ENCODE results near the gene SHISA7. TPM values are rescaled to one million over a fixed set of nuclear protein-coding genes. Genes with fewer than 3 reads are reported as not detected.
"Not testable (repeated sequence)": the region's sequence is repeated elsewhere in the genome, so short reads cannot be mapped to it uniquely, and the experiment has no call there.

Gene SHISA7
- total and polyA plus RNA-seq, 4 donors: 4.0 to 35.6 (median 17.1) TPM

- no peaks in the 10 kb centered on the region for H3K9me3 ChIP-seq (ENCODE audit: control insufficient read depth, insufficient read depth, low read length)
- H3K4me1 ChIP-seq (ENCODE audit: control insufficient read depth, insufficient read depth, low read length): peaks cover 38% of the 10 kb centered on the region
- H3K27me3 ChIP-seq (ENCODE audit: control insufficient read depth, insufficient read depth, low read length): no peaks in the 10 kb centered on the region
- H3K27ac ChIP-seq (ENCODE audit: low read depth, low read length): peak overlapping the region; percentile 78
- peak in 1 of 6 donors; percentile 53 for DNase-seq (ENCODE audit: low read depth in 4 of 6, low spot score in 6 of 6)
- WGBS (ENCODE audit: insufficient coverage): 0% methylated on average over 23 of the region's 35 CpGs
- H3K36me3 ChIP-seq (ENCODE audit: control insufficient read depth, insufficient read depth, low read length): peaks cover 37% of the 10 kb centered on the region
- peak overlapping the region; percentile 59 for H3K4me3 ChIP-seq (ENCODE audit: low read depth, low read length)
Observed at GRCh38 chr19:55406826-55407549, 36.1 kb downstream of the SHISA7 start.

- Histone ChIP-seq H3K9me3 (ENCODE audit: control insufficient read depth, insufficient read depth, low read length) (no peaks in the 10 kb centered on the region), H3K27me3 (ENCODE audit: control insufficient read depth, insufficient read depth, low read length) (no peaks in the 10 kb centered on the region), H3K27ac (ENCODE audit: low read depth, low read length) (no peak overlapping the region), H3K4me1 (ENCODE audit: control insufficient read depth, insufficient read depth, low read length) (peaks cover 38% of the 10 kb centered on the region), H3K36me3 (ENCODE audit: control insufficient read depth, insufficient read depth, low read length) (peaks cover 44% of the 10 kb centered on the region), H3K4me3 (ENCODE audit: low read depth, low read length) (peak overlapping the region; percentile 59)
- WGBS (ENCODE audit: insufficient coverage): 74% methylated on average over 8 of the region's 14 CpGs
- DNase-seq (ENCODE audit: low read depth in 4 of 6, low spot score in 6 of 6): no peak
Observed at GRCh38 chr19:55406091-55406825, 36.8 kb downstream of the SHISA7 start.

- no peaks in the 10 kb centered on the region for H3K27me3 ChIP-seq (ENCODE audit: control insufficient read depth, insufficient read depth, low read length)
- H3K4me3 ChIP-seq (ENCODE audit: low read depth, low read length): no peak overlapping the region
- H3K9me3 ChIP-seq (ENCODE audit: control insufficient read depth, insufficient read depth, low read length): no peaks in the 10 kb centered on the region
- DNase-seq (ENCODE audit: low read depth in 4 of 6, low spot score in 6 of 6): no peak
- WGBS (ENCODE audit: insufficient coverage): 79% methylated on average over 4 of the region's 5 CpGs
- H3K36me3 ChIP-seq (ENCODE audit: control insufficient read depth, insufficient read depth, low read length): peaks cover 50% of the 10 kb centered on the region
- no peak overlapping the region for H3K27ac ChIP-seq (ENCODE audit: low read depth, low read length)
- peaks cover 38% of the 10 kb centered on the region for H3K4me1 ChIP-seq (ENCODE audit: control insufficient read depth, insufficient read depth, low read length)
Observed at GRCh38 chr19:55405638-55406037, 37.5 kb downstream of the SHISA7 start.

- whole genome bisulfite sequencing (ENCODE audit: insufficient coverage): no CpG with 5 or more reads among the region's 2 CpGs
- H3K9me3 ChIP-seq (ENCODE audit: control insufficient read depth, insufficient read depth, low read length): no peaks in the 10 kb centered on the region
- H3K4me1 ChIP-seq (ENCODE audit: control insufficient read depth, insufficient read depth, low read length): peaks cover 29% of the 10 kb centered on the region
- H3K27ac ChIP-seq (ENCODE audit: low read depth, low read length): no peak overlapping the region
- H3K27me3 ChIP-seq (ENCODE audit: control insufficient read depth, insufficient read depth, low read length): no peaks in the 10 kb centered on the region
- DNase-seq (ENCODE audit: low read depth in 4 of 6, low spot score in 6 of 6): no peak
- H3K4me3 ChIP-seq (ENCODE audit: low read depth, low read length): no peak overlapping the region
- H3K36me3 ChIP-seq (ENCODE audit: control insufficient read depth, insufficient read depth, low read length): peaks cover 54% of the 10 kb centered on the region
Observed at GRCh38 chr19:55402509-55402908, 40.6 kb downstream of the SHISA7 start.

- not testable (repeated sequence) for H3K27ac ChIP-seq (ENCODE audit: low read depth, low read length); H3K4me3 ChIP-seq (ENCODE audit: low read depth, low read length); DNase-seq (ENCODE audit: low read depth in 4 of 6, low spot score in 6 of 6); H3K27me3 ChIP-seq (ENCODE audit: control insufficient read depth, insufficient read depth, low read length); H3K9me3 ChIP-seq (ENCODE audit: control insufficient read depth, insufficient read depth, low read length)
- H3K36me3 ChIP-seq (ENCODE audit: control insufficient read depth, insufficient read depth, low read length): peaks cover 54% of the 10 kb centered on the region
- H3K4me1 ChIP-seq (ENCODE audit: control insufficient read depth, insufficient read depth, low read length): peaks cover 21% of the 10 kb centered on the region
- WGBS (ENCODE audit: insufficient coverage): 93% methylated on average over 9 of the region's 28 CpGs
Observed at GRCh38 chr19:55401390-55401789, 41.7 kb downstream of the SHISA7 start.

GRCh38 chr19:55400281-55401087, 42.6 kb downstream of the SHISA7 start:
- no peak for DNase-seq (ENCODE audit: low read depth in 4 of 6, low spot score in 6 of 6)
- 88% methylated on average over 6 of the region's 14 CpGs for WGBS (ENCODE audit: insufficient coverage)
- no peak overlapping the region for H3K27ac ChIP-seq (ENCODE audit: low read depth, low read length)
- no peaks in the 10 kb centered on the region for H3K9me3 ChIP-seq (ENCODE audit: control insufficient read depth, insufficient read depth, low read length)
- no peaks in the 10 kb centered on the region for H3K27me3 ChIP-seq (ENCODE audit: control insufficient read depth, insufficient read depth, low read length)
- H3K4me1 ChIP-seq (ENCODE audit: control insufficient read depth, insufficient read depth, low read length): peaks cover 13% of the 10 kb centered on the region
- H3K36me3 ChIP-seq (ENCODE audit: control insufficient read depth, insufficient read depth, low read length): peaks cover 47% of the 10 kb centered on the region
- H3K4me3 ChIP-seq (ENCODE audit: low read depth, low read length): no peak overlapping the region

GRCh38 chr19:55398200-55398925, 44.7 kb downstream of the SHISA7 start:
- H3K27ac ChIP-seq (ENCODE audit: low read depth, low read length): no peak overlapping the region
- H3K27me3 ChIP-seq (ENCODE audit: control insufficient read depth, insufficient read depth, low read length): no peaks in the 10 kb centered on the region
- 93% methylated on average over 7 of the region's 12 CpGs for WGBS (ENCODE audit: insufficient coverage)

GRCh38 chr19:55392820-55393761, 50.0 kb downstream of the SHISA7 start:
- peaks cover 48% of the 10 kb centered on the region for H3K36me3 ChIP-seq (ENCODE audit: control insufficient read depth, insufficient read depth, low read length)
- no peaks in the 10 kb centered on the region for H3K27me3 ChIP-seq (ENCODE audit: control insufficient read depth, insufficient read depth, low read length)
- WGBS (ENCODE audit: insufficient coverage): 32% methylated on average over 16 of the region's 18 CpGs
- peaks cover 25% of the 10 kb centered on the region for H3K4me1 ChIP-seq (ENCODE audit: control insufficient read depth, insufficient read depth, low read length)
- no peaks in the 10 kb centered on the region for H3K9me3 ChIP-seq (ENCODE audit: control insufficient read depth, insufficient read depth, low read length)
- DNase-seq (ENCODE audit: low read depth in 4 of 6, low spot score in 6 of 6): peak in 1 of 6 donors; percentile 1
- no peak overlapping the region for H3K4me3 ChIP-seq (ENCODE audit: low read depth, low read length)
- no peak overlapping the region for H3K27ac ChIP-seq (ENCODE audit: low read depth, low read length)

More at GRCh38 chr19:55398200-55398925, 44.7 kb downstream of the SHISA7 start:
- Histone ChIP-seq H3K36me3 (ENCODE audit: control insufficient read depth, insufficient read depth, low read length) (peaks cover 31% of the 10 kb centered on the region), H3K9me3 (ENCODE audit: control insufficient read depth, insufficient read depth, low read length) (no peaks in the 10 kb centered on the region), H3K4me3 (ENCODE audit: low read depth, low read length) (no peak overlapping the region), H3K4me1 (ENCODE audit: control insufficient read depth, insufficient read depth, low read length) (peaks cover 9% of the 10 kb centered on the region)
- no peak for DNase-seq (ENCODE audit: low read depth in 4 of 6, low spot score in 6 of 6)

Data from spinal cord (tissue), 10 donors.